Measurements from ENCODE around the gene GRM1. TPM values are rescaled to one million over a fixed set of nuclear protein-coding genes. Genes with fewer than 3 reads are reported as not detected.

Gene GRM1
- total RNA-seq, 1 donor from 2014 or later = not detected

DNA sequence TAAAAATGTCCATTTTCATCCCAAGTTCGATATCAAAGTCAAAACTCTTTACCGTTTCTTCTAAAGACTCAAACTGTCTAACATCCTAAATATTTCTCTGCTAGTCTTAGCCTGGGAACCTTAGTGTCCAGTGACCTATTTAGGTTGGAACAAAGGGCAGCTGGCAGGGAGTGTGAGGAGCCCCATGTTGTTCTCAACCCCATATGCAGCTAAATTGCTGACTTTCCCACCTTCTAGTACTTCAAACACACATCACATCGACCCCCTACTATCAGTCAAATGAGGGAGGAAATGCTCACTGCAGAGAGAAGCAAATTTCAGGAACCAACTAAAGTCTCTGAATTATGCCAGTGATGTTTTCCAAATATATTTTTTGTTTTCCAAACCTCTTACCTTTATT is 322.2 kb downstream of the GRM1 start:
- no peak overlapping the region for H3K27ac Mint-ChIP-seq (ENCODE audit: unreplicated experiment)
- no peak for DNase-seq (ENCODE audit: extremely low spot score, unreplicated experiment)

DNA sequence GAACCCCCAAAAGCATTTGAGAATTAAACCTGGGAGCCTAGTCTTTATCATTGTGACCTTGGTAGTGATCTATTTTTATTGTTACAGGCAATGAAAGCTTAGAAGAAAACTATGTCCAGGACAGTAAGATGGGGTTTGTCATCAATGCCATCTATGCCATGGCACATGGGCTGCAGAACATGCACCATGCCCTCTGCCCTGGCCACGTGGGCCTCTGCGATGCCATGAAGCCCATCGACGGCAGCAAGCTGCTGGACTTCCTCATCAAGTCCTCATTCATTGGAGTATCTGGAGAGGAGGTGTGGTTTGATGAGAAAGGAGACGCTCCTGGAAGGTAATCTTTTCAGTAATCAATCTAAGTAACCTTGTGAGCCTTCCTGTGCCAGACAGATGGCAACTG is 323.3 kb downstream of the GRM1 start:
- peaks cover 4% of the 10 kb centered on the region for H3K4me1 Mint-ChIP-seq (ENCODE audit: unreplicated experiment)
- TF ChIP-seq, protein P1, sequence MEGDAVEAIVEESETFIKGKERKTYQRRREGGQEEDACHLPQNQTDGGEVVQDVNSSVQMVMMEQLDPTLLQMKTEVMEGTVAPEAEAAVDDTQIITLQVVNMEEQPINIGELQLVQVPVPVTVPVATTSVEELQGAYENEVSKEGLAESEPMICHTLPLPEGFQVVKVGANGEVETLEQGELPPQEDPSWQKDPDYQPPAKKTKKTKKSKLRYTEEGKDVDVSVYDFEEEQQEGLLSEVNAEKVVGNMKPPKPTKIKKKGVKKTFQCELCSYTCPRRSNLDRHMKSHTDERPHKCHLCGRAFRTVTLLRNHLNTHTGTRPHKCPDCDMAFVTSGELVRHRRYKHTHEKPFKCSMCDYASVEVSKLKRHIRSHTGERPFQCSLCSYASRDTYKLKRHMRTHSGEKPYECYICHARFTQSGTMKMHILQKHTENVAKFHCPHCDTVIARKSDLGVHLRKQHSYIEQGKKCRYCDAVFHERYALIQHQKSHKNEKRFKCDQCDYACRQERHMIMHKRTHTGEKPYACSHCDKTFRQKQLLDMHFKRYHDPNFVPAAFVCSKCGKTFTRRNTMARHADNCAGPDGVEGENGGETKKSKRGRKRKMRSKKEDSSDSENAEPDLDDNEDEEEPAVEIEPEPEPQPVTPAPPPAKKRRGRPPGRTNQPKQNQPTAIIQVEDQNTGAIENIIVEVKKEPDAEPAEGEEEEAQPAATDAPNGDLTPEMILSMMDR (IDR thresholded peaks at IDR 0.05) = no peak
- no peak overlapping the region for H3K4me3 Mint-ChIP-seq (ENCODE audit: unreplicated experiment)
- DNase-seq (ENCODE audit: extremely low spot score, unreplicated experiment) = no peak
- H3K27me3 Mint-ChIP-seq (ENCODE audit: unreplicated experiment) = peaks cover 3% of the 10 kb centered on the region
- no peaks in the 10 kb centered on the region for H3K9me3 Mint-ChIP-seq (ENCODE audit: unreplicated experiment)
- H3K27ac Mint-ChIP-seq (ENCODE audit: unreplicated experiment) = no peak overlapping the region
- H3K36me3 Mint-ChIP-seq (ENCODE audit: unreplicated experiment) = no peaks in the 10 kb centered on the region

More for the DNA sequence above, 322.2 kb downstream of the GRM1 start:
- Mint-ChIP-seq H3K4me3 (ENCODE audit: unreplicated experiment) (no peak overlapping the region), H3K4me1 (ENCODE audit: unreplicated experiment) (peaks cover 4% of the 10 kb centered on the region), H3K36me3 (ENCODE audit: unreplicated experiment) (no peaks in the 10 kb centered on the region), H3K9me3 (ENCODE audit: unreplicated experiment) (no peaks in the 10 kb centered on the region), H3K27me3 (ENCODE audit: unreplicated experiment) (peaks cover 3% of the 10 kb centered on the region)
- TF ChIP-seq, protein P1 (IDR thresholded peaks at IDR 0.05) = no peak

DNA sequence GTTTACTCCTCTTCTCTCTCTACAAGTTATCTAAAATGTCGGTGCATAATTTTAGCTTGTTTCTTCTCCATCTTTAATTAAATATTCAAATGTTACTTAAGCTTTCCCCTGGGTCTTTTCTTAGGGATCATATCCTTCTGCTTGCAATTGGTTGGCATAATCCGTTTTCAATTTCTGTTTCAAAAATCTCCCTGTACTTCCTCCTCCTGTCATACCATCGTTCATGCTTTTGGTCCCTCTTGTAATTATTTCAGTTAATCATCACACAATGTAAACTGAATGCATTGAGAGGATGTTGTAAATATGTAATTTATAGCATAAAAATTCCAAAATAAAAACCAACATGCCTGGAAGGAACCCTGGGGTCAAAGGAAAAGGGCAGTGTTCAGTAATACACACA is 325.6 kb downstream of the GRM1 start:
- H3K27me3 Mint-ChIP-seq (ENCODE audit: unreplicated experiment) = no peaks in the 10 kb centered on the region
- DNase-seq (ENCODE audit: extremely low spot score, unreplicated experiment) = no peak
- H3K4me3 Mint-ChIP-seq (ENCODE audit: unreplicated experiment) = no peak overlapping the region
- TF ChIP-seq, protein P1 (IDR thresholded peaks at IDR 0.05) = no peak
- H3K36me3 Mint-ChIP-seq (ENCODE audit: unreplicated experiment) = no peaks in the 10 kb centered on the region
- H3K27ac Mint-ChIP-seq (ENCODE audit: unreplicated experiment) = no peak overlapping the region
- H3K4me1 Mint-ChIP-seq (ENCODE audit: unreplicated experiment) = peaks cover 23% of the 10 kb centered on the region
- H3K9me3 Mint-ChIP-seq (ENCODE audit: unreplicated experiment) = no peaks in the 10 kb centered on the region

DNA sequence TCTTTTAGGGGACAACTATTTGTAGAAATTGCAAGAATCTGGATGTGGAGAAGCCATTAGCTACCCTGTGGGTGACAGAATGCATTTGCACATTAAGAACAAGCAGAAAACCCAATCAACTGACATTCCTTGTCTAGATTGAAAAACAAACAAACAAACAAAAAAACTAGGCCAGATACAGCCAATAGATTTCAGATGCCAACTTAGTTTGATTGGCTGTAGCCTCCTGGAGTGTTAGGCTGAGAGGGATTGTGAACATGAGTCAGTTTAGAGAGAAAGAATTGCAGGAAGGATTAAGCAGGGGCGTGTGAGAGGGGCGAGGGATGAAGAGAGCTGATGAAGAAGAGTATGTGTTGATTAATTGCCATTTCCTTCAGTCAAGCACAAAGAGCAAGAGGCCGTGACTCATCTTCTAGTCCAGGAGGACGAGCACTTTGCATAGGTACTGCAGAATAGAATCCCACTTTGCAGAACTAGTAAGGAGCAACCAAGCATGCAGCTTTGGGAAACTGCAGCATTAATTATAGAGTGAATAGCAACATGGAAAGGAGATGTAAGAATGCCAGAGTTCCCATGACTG is 326.7 kb downstream of the GRM1 start:
- TF ChIP-seq, protein P1 (IDR thresholded peaks at IDR 0.05) = no peak
- H3K36me3 Mint-ChIP-seq (ENCODE audit: unreplicated experiment) = no peaks in the 10 kb centered on the region
- peaks cover 23% of the 10 kb centered on the region for H3K4me1 Mint-ChIP-seq (ENCODE audit: unreplicated experiment)
- DNase-seq (ENCODE audit: extremely low spot score, unreplicated experiment) = no peak
- no peaks in the 10 kb centered on the region for H3K9me3 Mint-ChIP-seq (ENCODE audit: unreplicated experiment)
- H3K27me3 Mint-ChIP-seq (ENCODE audit: unreplicated experiment) = no peaks in the 10 kb centered on the region
- H3K4me3 Mint-ChIP-seq (ENCODE audit: unreplicated experiment) = no peak overlapping the region
- no peak overlapping the region for H3K27ac Mint-ChIP-seq (ENCODE audit: unreplicated experiment)

DNA sequence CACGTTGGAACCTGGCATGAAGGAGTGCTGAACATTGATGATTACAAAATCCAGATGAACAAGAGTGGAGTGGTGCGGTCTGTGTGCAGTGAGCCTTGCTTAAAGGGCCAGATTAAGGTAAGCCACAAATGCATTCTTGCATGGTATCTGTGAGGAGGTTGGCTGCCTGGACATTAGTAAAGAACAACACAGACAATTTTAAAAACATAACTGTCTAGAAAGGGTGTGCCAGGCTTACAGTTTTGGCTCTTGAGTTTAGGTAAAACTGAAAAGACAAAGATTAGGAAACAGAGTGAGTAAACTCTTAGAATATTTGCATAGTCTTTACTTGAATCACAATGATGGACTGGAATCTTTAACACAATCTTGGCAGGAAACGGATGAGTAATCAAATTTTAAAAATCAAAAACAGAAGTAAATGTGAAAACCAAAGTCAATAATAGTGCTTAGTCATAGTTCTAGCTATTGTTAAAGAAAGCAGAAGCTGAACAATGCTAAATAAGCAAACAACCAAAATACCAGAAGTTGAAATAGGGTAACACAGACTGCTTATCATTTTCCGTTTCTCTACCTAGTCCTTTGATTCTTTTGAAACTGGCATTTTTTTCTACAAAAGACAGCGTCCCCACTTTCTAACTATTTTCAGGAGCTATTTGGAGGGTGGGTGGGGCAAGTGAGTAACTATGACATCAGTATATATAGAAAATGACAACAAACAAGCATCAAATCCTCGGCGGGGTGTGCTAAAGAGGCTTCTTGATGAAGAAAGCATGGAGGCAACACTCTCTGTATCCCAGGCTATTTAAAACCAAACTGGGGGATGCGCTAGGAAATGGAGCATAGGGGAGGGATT is 328.9 kb downstream of the GRM1 start:
- Mint-ChIP-seq H3K27me3 (ENCODE audit: unreplicated experiment) (no peaks in the 10 kb centered on the region), H3K27ac (ENCODE audit: unreplicated experiment) (peak overlapping the region; percentile 91), H3K4me1 (ENCODE audit: unreplicated experiment) (peaks cover 34% of the 10 kb centered on the region), H3K9me3 (ENCODE audit: unreplicated experiment) (no peaks in the 10 kb centered on the region), H3K36me3 (ENCODE audit: unreplicated experiment) (no peaks in the 10 kb centered on the region), H3K4me3 (ENCODE audit: unreplicated experiment) (peak overlapping the region; percentile 11)
- DNase-seq (ENCODE audit: extremely low spot score, unreplicated experiment) = no peak
- TF ChIP-seq, protein P1 (IDR thresholded peaks at IDR 0.05) = no peak
